ENCODE data around the gene IL32. TPM values are rescaled to one million over a fixed set of nuclear protein-coding genes. Genes with fewer than 3 reads are reported as not detected.
"Not testable (repeated sequence)": the region's sequence is repeated elsewhere in the genome, so short reads cannot be mapped to it uniquely, and the experiment has no call there.

Gene IL32
- total RNA-seq, 3 donors from 2014 or later (not counting 1 experiment from before 2014, with no cell fraction given) = 305 to 562 (median 319) TPM

- Histone ChIP-seq H3K27ac (ENCODE audit: low read length) (no peak overlapping the region), H3K4me1 (ENCODE audit: control insufficient read depth, insufficient read depth, low read length) (peaks cover 80% of the 10 kb centered on the region), H3K36me3 (ENCODE audit: control insufficient read depth, insufficient read depth, low read length) (peaks cover 3% of the 10 kb centered on the region), H3K27me3 (ENCODE audit: control insufficient read depth, insufficient read depth, low read length) (peaks cover 13% of the 10 kb centered on the region), H3K9me3 (ENCODE audit: control insufficient read depth, insufficient read depth, low read length) (no peaks in the 10 kb centered on the region), H3K4me3 (ENCODE audit: low read length) (no peak overlapping the region)
- H3K27ac Mint-ChIP-seq = no peak overlapping the region
- ATAC-seq (no peak), DNase-seq (no peak)
- peaks cover 10 to 15% of the 10 kb centered on the region in 2 donors for H3K27me3 Mint-ChIP-seq (ENCODE audit: low read depth in 2 of 2)
- intact Hi-C loops (cut with micrococcal nuclease) = no loop called here
- H3K4me1 Mint-ChIP-seq = peaks cover 35 to 52% of the 10 kb centered on the region in 2 donors
- WGBS (ENCODE audit: insufficient coverage) = 88% methylated on average over 26 of the region's 26 CpGs
- TF ChIP-seq CTCF (IDR thresholded peaks at IDR 0.05) = no peak
- no peaks in the 10 kb centered on the region for H3K9me3 Mint-ChIP-seq
- H3K36me3 Mint-ChIP-seq = no peaks in the 10 kb centered on the region
- no peak overlapping the region for H3K4me3 Mint-ChIP-seq
These were observed 15.4 kb upstream of the IL32 start for GRCh38 chr16:3049921-3050481.

- Histone ChIP-seq H3K4me1 (ENCODE audit: control insufficient read depth, insufficient read depth, low read length) (peaks cover 80% of the 10 kb centered on the region), H3K27me3 (ENCODE audit: control insufficient read depth, insufficient read depth, low read length) (peaks cover 9% of the 10 kb centered on the region), H3K9me3 (ENCODE audit: control insufficient read depth, insufficient read depth, low read length) (no peaks in the 10 kb centered on the region), H3K36me3 (ENCODE audit: control insufficient read depth, insufficient read depth, low read length) (peaks cover 4% of the 10 kb centered on the region), H3K4me3 (ENCODE audit: low read length) (no peak overlapping the region), H3K27ac (ENCODE audit: low read length) (no peak overlapping the region)
- TF ChIP-seq CTCF (IDR thresholded peaks at IDR 0.05) = no peak
- intact Hi-C loops (cut with micrococcal nuclease) = no loop called here
- DNase-seq = no peak
- Mint-ChIP-seq H3K27ac (no peak overlapping the region), H3K36me3 (no peaks in the 10 kb centered on the region), H3K4me1 (peaks cover 36 to 52% of the 10 kb centered on the region in 2 donors), H3K4me3 (no peak overlapping the region), H3K9me3 (no peaks in the 10 kb centered on the region), H3K27me3 (ENCODE audit: low read depth in 2 of 2) (peaks cover 5 to 13% of the 10 kb centered on the region in 2 donors)
- WGBS (ENCODE audit: insufficient coverage) = 86% methylated on average over 5 of the region's 5 CpGs
- ATAC-seq = no peak
These were observed 15.0 kb upstream of the IL32 start for GRCh38 chr16:3050487-3050886.

GRCh38 chr16:3051009-3051408 lies 14.4 kb upstream of the IL32 start:
- Mint-ChIP-seq H3K27ac (no peak overlapping the region), H3K4me1 (peaks cover 39 to 57% of the 10 kb centered on the region in 2 donors), H3K4me3 (no peak overlapping the region), H3K9me3 (no peaks in the 10 kb centered on the region), H3K27me3 (ENCODE audit: low read depth in 2 of 2) (peaks cover 5 to 13% of the 10 kb centered on the region in 2 donors), H3K36me3 (no peaks in the 10 kb centered on the region)
- H3K4me3 ChIP-seq (ENCODE audit: low read length) = no peak overlapping the region
- peaks cover 9% of the 10 kb centered on the region for H3K27me3 ChIP-seq (ENCODE audit: control insufficient read depth, insufficient read depth, low read length)
- H3K4me1 ChIP-seq (ENCODE audit: control insufficient read depth, insufficient read depth, low read length) = peaks cover 80% of the 10 kb centered on the region
- no peak overlapping the region for H3K27ac ChIP-seq (ENCODE audit: low read length)
- TF ChIP-seq CTCF (IDR thresholded peaks at IDR 0.05) = no peak
- ATAC-seq = no peak
- no peak for DNase-seq
- peaks cover 7% of the 10 kb centered on the region for H3K36me3 ChIP-seq (ENCODE audit: control insufficient read depth, insufficient read depth, low read length)
- intact Hi-C loops (cut with micrococcal nuclease) = no loop called here
- H3K9me3 ChIP-seq (ENCODE audit: control insufficient read depth, insufficient read depth, low read length) = no peaks in the 10 kb centered on the region
- 51% methylated on average over 4 of the region's 4 CpGs for WGBS (ENCODE audit: insufficient coverage)

GRCh38 chr16:3051494-3051893 lies 13.9 kb upstream of the IL32 start:
- ATAC-seq = no peak
- H3K27ac Mint-ChIP-seq = no peak overlapping the region
- H3K4me3 Mint-ChIP-seq = no peak overlapping the region
- Histone ChIP-seq H3K27me3 (ENCODE audit: control insufficient read depth, insufficient read depth, low read length) (peaks cover 6% of the 10 kb centered on the region), H3K4me1 (ENCODE audit: control insufficient read depth, insufficient read depth, low read length) (peaks cover 80% of the 10 kb centered on the region), H3K4me3 (ENCODE audit: low read length) (no peak overlapping the region), H3K9me3 (ENCODE audit: control insufficient read depth, insufficient read depth, low read length) (no peaks in the 10 kb centered on the region), H3K36me3 (ENCODE audit: control insufficient read depth, insufficient read depth, low read length) (peaks cover 7% of the 10 kb centered on the region), H3K27ac (ENCODE audit: low read length) (no peak overlapping the region)
- H3K27me3 Mint-ChIP-seq (ENCODE audit: low read depth in 2 of 2) = peaks cover 5 to 13% of the 10 kb centered on the region in 2 donors
- no peak for DNase-seq
- intact Hi-C loops (cut with micrococcal nuclease) = no loop called here
- H3K9me3 Mint-ChIP-seq = no peaks in the 10 kb centered on the region
- no peaks in the 10 kb centered on the region for H3K36me3 Mint-ChIP-seq
- H3K4me1 Mint-ChIP-seq = peaks cover 39 to 58% of the 10 kb centered on the region in 2 donors
- no peak for TF ChIP-seq CTCF (IDR thresholded peaks at IDR 0.05)
- WGBS (ENCODE audit: insufficient coverage) = 84% methylated on average over 8 of the region's 9 CpGs

- H3K4me3 ChIP-seq (ENCODE audit: low read length); H3K27ac ChIP-seq (ENCODE audit: low read length); H3K9me3 ChIP-seq (ENCODE audit: control insufficient read depth, insufficient read depth, low read length); H3K36me3 Mint-ChIP-seq; H3K9me3 Mint-ChIP-seq; DNase-seq; intact Hi-C loops (cut with micrococcal nuclease); H3K27me3 ChIP-seq (ENCODE audit: control insufficient read depth, insufficient read depth, low read length); H3K4me3 Mint-ChIP-seq: not testable (repeated sequence)
- WGBS (ENCODE audit: insufficient coverage) = 100% methylated on average over 3 of the region's 12 CpGs
- H3K27ac Mint-ChIP-seq = peak overlapping the region; percentile 54 to 77
- peaks cover 82% of the 10 kb centered on the region for H3K4me1 ChIP-seq (ENCODE audit: control insufficient read depth, insufficient read depth, low read length)
- peaks cover 15% of the 10 kb centered on the region for H3K36me3 ChIP-seq (ENCODE audit: control insufficient read depth, insufficient read depth, low read length)
- peak in 2 of 3 donors; percentile 66 to 68 for ATAC-seq
- H3K4me1 Mint-ChIP-seq = peaks cover 39 to 63% of the 10 kb centered on the region in 2 donors
- peaks cover 5 to 13% of the 10 kb centered on the region in 2 donors for H3K27me3 Mint-ChIP-seq (ENCODE audit: low read depth in 2 of 2)
These were observed 12.7 kb upstream of the IL32 start for GRCh38 chr16:3052571-3053329.

Measured in natural killer cell (primary cell).